Neural cell (in vitro differentiated cells): ENCODE data around the gene CDKN2AIP. TPM values are rescaled to one million over a fixed set of nuclear protein-coding genes. Genes with fewer than 3 reads are reported as not detected.

Experiments used
- H2AFZ ChIP-seq: fragments of 200-600, 300-800 bp; sonication (generic), shearing (Covaris generic); 2 replicates; pipeline ENCODE4 v1.6.0; 2014; ENCODE audit warnings: low read depth, mild to moderate bottlenecking, antibody characterized with exemption, low read length, moderate library complexity
- H3F3A ChIP-seq: fragments of 200-600 bp; shearing (Covaris generic); 2 replicates; pipeline ENCODE4 v1.6.1; 2016; ENCODE audit warnings: mild to moderate bottlenecking, moderate library complexity, mixed read lengths, antibody characterized with exemption, low read length; ENCODE audit not compliant: insufficient read depth, poor library complexity, severe bottlenecking
- H3K27ac ChIP-seq: fragments of 200-600, 300-800 bp; sonication (generic), shearing (Covaris generic); 2 replicates; pipeline ENCODE4 v1.5.1; 2014; ENCODE audit warnings: mild to moderate bottlenecking, low read length, moderate library complexity
- H3K27me3 ChIP-seq: fragments of 300-800, 200-600 bp; sonication (generic), shearing (Covaris generic); 2 replicates; pipeline ENCODE4 v1.6.0; 2014; ENCODE audit warnings: mild to moderate bottlenecking, low read depth, low read length, moderate library complexity; ENCODE audit not compliant: insufficient read depth
- H3K36me3 ChIP-seq: fragments of 300-800, 200-600 bp; sonication (generic), shearing (Covaris generic); 2 replicates; pipeline ENCODE4 v1.5.1; 2014; ENCODE audit warnings: mild to moderate bottlenecking, antibody characterized with exemption, low read length, moderate library complexity; ENCODE audit not compliant: insufficient read depth
- H3K4me2 ChIP-seq: fragments of 300-800, 200-600 bp; sonication (generic), shearing (Covaris generic); 2 replicates; pipeline ENCODE4 v1.6.0; 2014; ENCODE audit warnings: mild to moderate bottlenecking, low read length
- H3K4me3 ChIP-seq: fragments of 300-800, 200-600 bp; sonication (generic), shearing (Covaris generic); 2 replicates; pipeline ENCODE4 v1.5.1; 2014; ENCODE audit warnings: mild to moderate bottlenecking, low read length, moderate library complexity
- H3K79me2 ChIP-seq: fragments of 200-600 bp; shearing (Covaris generic); replicated peaks from 2 replicates; pipeline ENCODE4 v1.6.0; 2014; ENCODE audit warnings: mild to moderate bottlenecking, low read length, moderate library complexity; ENCODE audit not compliant: insufficient read depth
- H3K9ac ChIP-seq: fragments of 300-800, 200-600 bp; sonication (generic), shearing (Covaris generic); 2 replicates; pipeline ENCODE4 v1.6.1; 2016; ENCODE audit warnings: mild to moderate bottlenecking, low read length, mixed read lengths
- H3K9me2 ChIP-seq: fragments of 200-600 bp; shearing (Covaris generic); 2 replicates; pipeline ENCODE4 v1.6.1; 2016; ENCODE audit warnings: mild to moderate bottlenecking, low read length, mixed read lengths; ENCODE audit not compliant: insufficient read depth
- H3K9me3 ChIP-seq: fragments of 200-600, 300-800 bp; sonication (generic), shearing (Covaris generic); 2 replicates; pipeline ENCODE4 v1.6.1; 2016; ENCODE audit warnings: mild to moderate bottlenecking, mixed run types, low read length, moderate library complexity, mixed read lengths
- H4K20me1 ChIP-seq: fragments of 200-600 bp; shearing (Covaris generic); 2 replicates; pipeline ENCODE4 v1.6.1; 2016; ENCODE audit warnings: mild to moderate bottlenecking, mixed run types; ENCODE audit not compliant: insufficient read depth
- CTCF ChIP-seq: fragments of 450-650 bp; IDR thresholded peaks from 2 replicates; pipeline ENCODE4 v1.5.1; 2014; ENCODE audit warnings: antibody characterized with exemption, mild to moderate bottlenecking, moderate library complexity; ENCODE audit not compliant: poor library complexity, severe bottlenecking
- EP300 ChIP-seq: fragments of 450-650 bp; conservative IDR thresholded peaks from 2 replicates; pipeline ENCODE4 v1.6.1; 2014; ENCODE audit warnings: antibody characterized with exemption, mild to moderate bottlenecking, moderate library complexity; ENCODE audit not compliant: poor library complexity, severe bottlenecking
- EZH2 ChIP-seq: fragments of 200-600, 300-800 bp; shearing (Covaris generic), sonication (generic); IDR thresholded peaks from 2 replicates; pipeline ENCODE4 v1.6.1; 2014; ENCODE audit warnings: antibody characterized with exemption, low read length, borderline replicate concordance, mild to moderate bottlenecking; ENCODE audit not compliant: insufficient read depth, poor library complexity, severe bottlenecking
- MXI1 ChIP-seq: fragments of 450-650 bp; conservative IDR thresholded peaks from 2 replicates; pipeline ENCODE4 v1.6.1; 2014; ENCODE audit warnings: antibody characterized with exemption, mild to moderate bottlenecking; ENCODE audit not compliant: poor library complexity, severe bottlenecking
- POLR2AphosphoS5 ChIP-seq: IDR thresholded peaks from 2 replicates; pipeline ENCODE4 v1.6.1; 2012
- RAD21 ChIP-seq: fragments of 450-650 bp; conservative IDR thresholded peaks from 2 replicates; pipeline ENCODE4 v1.6.1; 2014; ENCODE audit warnings: antibody characterized with exemption, mild to moderate bottlenecking, moderate library complexity
- REST ChIP-seq: IDR thresholded peaks from 2 replicates; pipeline ENCODE4 v1.6.1; 2012; ENCODE audit warnings: borderline replicate concordance
- SMC3 ChIP-seq: fragments of 450-650 bp; conservative IDR thresholded peaks from 2 replicates; pipeline ENCODE4 v1.6.1; 2014; ENCODE audit warnings: antibody characterized with exemption, mild to moderate bottlenecking, moderate library complexity; ENCODE audit not compliant: poor library complexity
- polyA plus RNA-seq: library from polyadenylated mRNA; depleted of rRNA; stranded (reverse); fragments of >200 nt; gene quantifications from 2 replicates; pipeline ENCODE4 v1.2.3, GENCODE V29; 2014

CDKN2AIP gene
- polyA plus RNA-seq, 1 donor from 2014 or later, result 58.9 TPM

GRCh38 chr4:183413234-183414200 lies 30.9 kb upstream of the CDKN2AIP start:
- no peaks in the 10 kb centered on the region for H3K36me3 ChIP-seq
- H3K9me2 ChIP-seq, result no peaks in the 10 kb centered on the region
- no peaks in the 10 kb centered on the region for H3K27me3 ChIP-seq
- no peaks in the 10 kb centered on the region for H3K79me2 ChIP-seq
- H4K20me1 ChIP-seq, result no peaks in the 10 kb centered on the region
- no peak overlapping the region for H2AFZ ChIP-seq
- H3K9ac ChIP-seq, result no peak overlapping the region
- H3K9me3 ChIP-seq, result no peaks in the 10 kb centered on the region
- TF ChIP-seq POLR2AphosphoS5 (no peak), MXI1 (no peak), CTCF (no peak), SMC3 (no peak), REST (no peak), EP300 (no peak), EZH2 (no peak), RAD21 (no peak)
- H3K4me3 ChIP-seq, result no peak overlapping the region
- H3K4me2 ChIP-seq, result no peak overlapping the region
- no peaks in the 10 kb centered on the region for H3F3A ChIP-seq
- no peak overlapping the region for H3K27ac ChIP-seq

- Histone ChIP-seq H3K27ac (no peak overlapping the region), H3K4me3 (no peak overlapping the region), H3F3A (no peaks in the 10 kb centered on the region), H3K79me2 (no peaks in the 10 kb centered on the region), H3K4me2 (no peak overlapping the region), H3K9ac (no peak overlapping the region), H3K9me2 (no peaks in the 10 kb centered on the region), H3K9me3 (no peaks in the 10 kb centered on the region), H3K27me3 (no peaks in the 10 kb centered on the region), H3K36me3 (no peaks in the 10 kb centered on the region), H4K20me1 (no peaks in the 10 kb centered on the region), H2AFZ (no peak overlapping the region)
- TF ChIP-seq MXI1 (no peak), CTCF (no peak), EZH2 (no peak), REST (no peak), SMC3 (no peak), EP300 (no peak), RAD21 (no peak)
Measured at GRCh38 chr4:183416879-183417755, 27.3 kb upstream of the CDKN2AIP start.
